ENCODE data around the gene PLEKHA4.
"Not testable (repeated sequence)": the region's sequence is repeated elsewhere in the genome, so short reads cannot be mapped to it uniquely, and the experiment has no call there.

PLEKHA4 gene

GRCh38 chr19:48883726-48884125 lies 15.3 kb upstream of the PLEKHA4 start:
- no peak for FAIRE-seq

DNA sequence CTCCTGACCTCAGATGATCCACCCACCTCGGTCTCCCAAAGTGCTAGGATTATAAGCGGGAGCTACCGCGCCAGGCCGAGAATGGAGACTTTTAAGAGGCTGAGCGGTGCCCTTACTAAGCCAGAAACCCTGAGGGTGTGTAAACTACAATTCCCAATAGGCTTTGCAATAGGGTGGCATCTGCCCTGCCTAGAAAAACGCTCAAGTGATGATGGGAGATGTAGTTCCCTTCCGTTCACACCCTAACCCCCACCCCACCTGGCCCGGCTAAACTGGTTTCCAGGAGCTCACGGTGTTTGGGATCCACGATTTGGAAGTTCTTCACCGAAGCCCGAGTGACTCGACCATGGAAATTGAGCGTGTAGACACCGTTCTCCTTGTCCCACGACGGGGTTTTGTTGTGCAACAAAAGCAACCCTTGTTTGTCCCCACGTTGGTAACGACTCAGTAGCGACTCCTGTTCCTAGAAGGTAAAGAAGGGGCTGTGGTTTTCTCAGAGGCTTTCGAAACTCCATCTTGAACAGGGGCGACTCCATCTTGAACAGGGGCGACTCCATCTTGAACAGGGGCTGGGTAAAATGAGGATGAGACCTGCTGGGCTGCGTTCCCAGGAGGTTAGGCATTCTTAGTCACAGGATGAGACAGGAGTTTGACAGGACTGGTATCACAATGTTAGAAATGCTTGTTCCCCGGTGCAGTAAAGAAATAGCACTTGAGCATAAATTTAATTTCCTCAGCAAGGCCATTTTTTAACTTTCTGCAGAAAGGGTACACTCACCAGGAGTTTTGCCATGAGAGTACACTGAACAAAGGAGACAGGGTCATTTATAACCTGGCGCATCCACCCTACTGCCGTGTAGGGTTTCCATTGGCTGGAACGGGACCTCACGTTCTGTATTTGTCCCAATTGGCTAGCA lies 13.6 kb upstream of the PLEKHA4 start:
- FAIRE-seq, result no peak

DNA sequence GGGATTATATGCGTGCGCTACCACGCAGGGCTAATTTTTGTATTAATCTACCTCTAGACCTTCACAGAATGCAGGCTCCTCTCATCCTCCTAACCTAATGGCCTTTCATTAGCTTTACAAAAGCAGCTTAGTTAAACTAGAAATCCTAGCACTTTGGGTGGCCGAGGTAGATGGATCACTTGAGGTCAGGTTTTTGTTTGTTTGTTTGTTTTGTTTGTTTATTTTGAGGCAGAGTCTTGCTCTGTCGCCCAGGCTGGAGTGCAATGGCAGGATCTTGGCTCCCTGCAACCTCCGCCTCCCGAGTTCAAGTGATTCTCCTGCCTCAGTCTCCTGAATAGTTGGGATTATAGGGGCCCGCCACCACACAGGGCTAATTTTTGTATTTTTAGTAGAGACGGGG lies 11.3 kb upstream of the PLEKHA4 start:
- not testable (repeated sequence) for FAIRE-seq

DNA sequence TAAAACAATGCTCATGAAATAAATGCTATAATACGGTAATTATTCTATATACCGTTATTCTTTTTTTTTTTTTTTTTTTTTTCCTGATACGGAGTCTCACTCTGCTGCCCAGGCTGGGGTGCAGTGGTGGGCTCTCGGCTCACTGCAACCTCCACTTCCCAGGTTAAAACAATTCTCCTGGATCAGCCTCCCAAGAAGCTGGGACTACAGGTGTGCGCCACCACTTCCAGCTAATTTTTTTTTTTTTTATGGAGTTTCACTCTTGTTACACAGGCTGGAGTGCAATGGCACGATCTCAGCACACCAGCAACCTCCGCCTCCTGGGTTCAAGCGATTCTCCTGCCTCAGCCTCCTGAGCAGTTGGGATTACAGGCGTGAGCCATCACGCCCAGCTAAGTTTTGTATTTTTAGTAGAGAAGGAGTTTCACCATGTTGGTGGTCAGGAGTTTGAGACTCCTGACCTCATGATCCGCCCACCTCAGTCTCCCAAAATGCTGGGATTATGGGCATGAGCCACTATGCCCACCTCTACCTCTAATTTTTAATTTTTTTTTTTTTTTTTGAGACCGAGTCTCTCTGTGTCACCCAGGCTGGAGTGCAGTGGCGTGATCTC lies 10.7 kb upstream of the PLEKHA4 start:
- FAIRE-seq, result no peak

- no peak for FAIRE-seq
These were observed 10.0 kb upstream of the PLEKHA4 start for GRCh38 chr19:48878196-48879024.

- FAIRE-seq, result no peak
These were observed 9.4 kb upstream of the PLEKHA4 start for GRCh38 chr19:48877855-48878195.

DNA sequence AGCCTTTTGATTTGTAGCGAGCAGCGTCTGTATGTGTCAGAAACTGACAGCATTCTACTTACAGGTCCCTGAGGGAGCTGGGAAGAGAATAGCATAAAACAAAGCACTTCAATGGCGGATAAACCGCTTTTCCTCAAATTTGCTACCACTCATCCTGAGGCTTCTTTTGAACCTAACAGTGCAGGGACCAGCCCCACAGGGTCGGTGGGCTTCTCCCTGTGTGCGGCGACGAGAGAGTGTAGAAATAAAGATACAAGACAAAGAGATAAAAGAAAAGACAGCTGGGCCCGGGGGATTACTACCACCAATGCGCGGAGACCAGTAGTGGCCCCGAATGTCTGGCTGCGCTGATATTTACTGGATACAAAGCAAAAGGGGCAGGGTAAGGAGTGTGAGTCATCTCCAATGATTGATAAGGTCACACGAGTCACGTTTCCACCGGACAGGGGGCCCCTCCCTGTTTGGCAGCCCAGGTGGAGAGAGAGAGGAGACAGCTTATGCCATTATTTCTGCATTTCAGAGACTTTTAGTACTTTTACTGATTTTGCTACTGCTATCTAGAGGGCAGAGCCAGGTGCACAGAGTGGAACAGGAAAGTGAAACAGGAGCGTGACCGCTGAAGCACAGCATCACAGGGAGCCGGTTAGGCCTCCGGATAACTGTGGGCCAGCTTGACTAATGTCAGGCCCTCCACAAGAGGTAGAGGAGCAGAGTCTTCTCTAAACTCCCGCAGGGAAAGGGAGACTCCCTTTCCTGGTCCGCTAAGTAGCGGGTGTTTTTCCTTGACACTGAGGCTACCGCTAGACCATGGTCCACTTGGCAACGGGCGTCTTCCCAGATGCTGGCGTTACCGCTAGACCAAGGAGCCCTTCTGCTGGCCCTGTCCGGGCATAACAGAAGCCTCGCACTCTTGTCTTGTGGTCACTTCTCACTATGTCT lies 7.9 kb upstream of the PLEKHA4 start:
- FAIRE-seq, result not testable (repeated sequence)

DNA sequence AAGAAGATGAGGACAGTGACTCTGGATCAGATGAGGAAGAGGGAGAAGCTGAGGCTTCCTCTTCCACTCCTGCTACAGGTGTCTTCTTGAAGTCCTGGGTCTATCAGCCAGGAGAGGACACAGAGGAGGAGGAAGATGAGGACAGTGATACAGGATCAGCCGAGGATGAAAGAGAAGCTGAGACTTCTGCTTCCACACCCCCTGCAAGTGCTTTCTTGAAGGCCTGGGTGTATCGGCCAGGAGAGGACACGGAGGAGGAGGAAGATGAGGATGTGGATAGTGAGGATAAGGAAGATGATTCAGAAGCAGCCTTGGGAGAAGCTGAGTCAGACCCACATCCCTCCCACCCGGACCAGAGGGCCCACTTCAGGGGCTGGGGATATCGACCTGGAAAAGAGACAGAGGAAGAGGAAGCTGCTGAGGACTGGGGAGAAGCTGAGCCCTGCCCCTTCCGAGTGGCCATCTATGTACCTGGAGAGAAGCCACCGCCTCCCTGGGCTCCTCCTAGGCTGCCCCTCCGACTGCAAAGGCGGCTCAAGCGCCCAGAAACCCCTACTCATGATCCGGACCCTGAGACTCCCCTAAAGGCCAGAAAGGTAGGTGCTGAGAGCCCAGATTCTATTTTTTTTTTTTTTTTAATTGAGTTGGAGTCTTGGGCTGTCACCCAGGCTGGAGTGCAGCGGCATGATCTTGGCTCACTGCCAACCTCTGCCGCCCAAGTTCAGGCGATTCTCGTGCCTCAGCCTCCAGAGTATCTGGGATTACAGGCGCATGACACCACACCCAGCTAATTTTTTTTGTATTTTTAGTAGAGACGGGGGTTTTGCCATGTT lies 6.1 kb upstream of the PLEKHA4 start:
- FAIRE-seq, result no peak

- FAIRE-seq, result no peak
These were observed 5.3 kb upstream of the PLEKHA4 start for GRCh38 chr19:48873476-48874302.

DNA sequence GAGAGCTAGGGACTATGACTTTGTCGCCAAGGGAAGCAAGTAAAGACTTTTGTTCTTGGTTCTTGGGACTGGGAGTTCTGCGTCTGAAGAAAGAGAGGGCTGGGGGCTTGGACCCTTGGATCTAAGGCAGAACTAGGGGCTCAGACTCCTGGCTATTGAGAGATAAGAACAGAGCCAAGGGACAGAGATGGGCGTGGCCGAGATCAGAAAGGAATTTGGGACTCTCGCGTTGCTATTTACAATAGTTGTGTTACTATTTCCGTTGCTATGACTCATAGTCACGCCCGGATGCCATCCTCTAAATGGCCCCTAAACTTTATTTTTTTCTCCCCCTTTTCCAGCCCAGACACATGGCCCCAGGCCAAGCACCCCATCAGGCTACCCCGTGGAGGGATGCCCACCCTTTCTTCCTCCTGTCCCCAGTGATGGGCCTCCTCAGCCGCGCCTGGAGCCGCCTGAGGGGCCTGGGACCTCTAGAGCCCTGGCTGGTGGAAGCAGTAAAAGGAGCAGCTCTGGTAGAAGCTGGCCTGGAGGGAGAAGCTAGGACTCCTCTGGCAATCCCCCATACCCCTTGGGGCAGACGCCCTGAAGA lies 4.6 kb upstream of the PLEKHA4 start:
- FAIRE-seq, result no peak

- peak; percentile 98 for FAIRE-seq
These were observed 3.9 kb upstream of the PLEKHA4 start, which contains the start of gene PPP1R15A for GRCh38 chr19:48872182-48872883. PPP1R15A (plus strand) TSS chr19:48872421; CDS start chr19:48873234, 813 bp downstream.

DNA sequence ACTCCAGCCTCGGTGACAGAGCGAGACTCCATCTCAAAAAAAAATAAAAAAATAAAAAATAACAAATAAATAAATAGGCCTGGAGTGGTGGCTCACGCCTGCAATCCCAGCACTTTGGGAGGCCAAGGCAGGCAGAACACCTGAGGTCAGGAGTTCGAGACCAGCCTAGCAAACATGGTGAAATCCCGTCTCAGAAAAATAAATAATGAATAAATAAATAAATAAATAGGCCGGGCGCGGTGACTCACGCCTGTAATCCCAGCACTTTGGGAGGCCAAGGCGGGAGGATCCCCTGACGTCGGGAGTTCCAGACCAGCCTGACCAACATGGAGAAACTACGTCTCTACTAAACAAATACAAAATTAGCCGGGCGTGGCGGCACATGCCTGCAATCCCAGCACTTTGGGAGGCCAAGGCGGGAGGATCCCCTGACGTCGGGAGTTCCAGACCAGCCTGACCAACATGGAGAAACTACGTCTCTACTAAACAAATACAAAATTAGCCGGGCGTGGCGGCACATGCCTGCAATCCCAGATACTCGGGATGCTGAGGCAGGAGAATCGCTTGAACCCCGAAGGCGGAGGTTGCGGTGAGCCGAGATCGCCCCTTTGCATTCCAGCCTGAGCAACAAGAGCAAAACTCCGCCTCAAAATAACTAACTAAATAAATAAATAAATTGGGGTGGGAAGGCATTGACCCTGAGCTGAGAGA lies 3.2 kb upstream of the PLEKHA4 start:
- not testable (repeated sequence) for FAIRE-seq

DNA sequence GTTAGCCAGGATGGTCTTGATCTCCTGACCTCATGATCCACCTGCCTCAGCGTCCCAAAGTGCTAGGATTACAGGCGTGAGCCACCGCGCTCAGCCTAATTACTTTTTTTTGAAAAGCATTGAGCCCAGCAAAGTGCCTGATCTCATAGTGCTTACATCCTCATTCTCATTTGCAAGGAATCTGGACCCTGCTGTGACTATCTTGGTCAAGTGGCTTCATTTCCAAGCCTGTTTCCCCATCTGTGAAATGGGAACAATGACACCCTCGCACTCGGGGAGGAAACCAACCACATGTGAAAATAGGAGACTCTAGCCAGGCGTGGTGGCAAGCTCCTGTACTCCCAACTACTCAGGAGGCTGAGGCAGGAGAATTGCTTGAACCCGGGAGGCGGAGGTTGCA lies 1.6 kb upstream of the PLEKHA4 start:
- no peak for FAIRE-seq

DNA sequence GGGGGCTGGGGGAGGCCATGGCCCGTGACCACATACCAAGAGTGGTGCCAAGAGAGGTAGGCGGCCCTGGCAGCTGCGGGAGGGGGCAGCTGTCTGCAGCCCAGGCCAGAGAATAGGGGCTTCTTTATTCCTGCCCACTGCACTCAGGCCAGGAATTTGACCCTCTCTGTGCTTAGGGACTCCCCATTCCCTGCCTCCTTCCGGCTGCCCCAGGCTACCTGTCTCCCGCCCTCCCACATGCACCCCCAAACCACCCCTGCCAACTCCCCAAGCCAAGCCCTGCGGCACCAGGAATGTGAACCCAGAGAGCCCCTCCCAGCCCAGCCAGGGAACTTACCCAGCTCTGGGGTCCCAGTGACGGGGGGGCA lies 687 bp downstream of the PLEKHA4 start:
- no peak for FAIRE-seq

GRCh38 chr19:48867123-48867745 lies 1.2 kb downstream of the PLEKHA4 start:
- FAIRE-seq, result no peak

DNA sequence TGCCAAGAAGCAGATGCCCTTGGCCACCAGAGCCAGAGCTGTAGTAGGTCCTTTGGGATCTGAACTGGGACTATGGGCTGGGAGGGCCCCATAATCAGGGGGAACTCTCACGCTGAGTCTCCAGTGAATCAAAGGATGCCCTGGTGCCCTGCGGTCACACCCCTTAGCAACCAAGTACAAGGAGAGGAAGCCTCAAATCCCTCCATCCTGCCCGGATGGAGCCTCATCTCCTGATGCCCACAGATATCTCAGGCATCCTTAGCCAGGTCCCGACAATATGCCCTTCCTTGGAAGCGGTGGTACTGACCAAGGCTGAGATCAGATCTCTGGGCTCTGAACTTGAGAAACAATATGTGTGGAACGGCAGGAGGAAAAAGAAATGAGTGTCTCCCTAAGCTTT lies 1.7 kb downstream of the PLEKHA4 start:
- no peak for FAIRE-seq

GRCh38 chr19:48862827-48863226 lies 5.6 kb downstream of the PLEKHA4 start:
- no peak for FAIRE-seq

GRCh38 chr19:48861313-48861712 lies 7.1 kb downstream of the PLEKHA4 start:
- no peak for FAIRE-seq
